GM19099 (cell line): ENCODE measurements around the gene SFXN1.

Experiments used
- POLR2A ChIP-seq: IDR thresholded peaks from 3 replicates; pipeline ENCODE4 v1.6.1; 2011; ENCODE audit warnings: low read depth; ENCODE audit not compliant: insufficient read length; ENCODE audit errors: extremely low read depth

SFXN1 gene

DNA sequence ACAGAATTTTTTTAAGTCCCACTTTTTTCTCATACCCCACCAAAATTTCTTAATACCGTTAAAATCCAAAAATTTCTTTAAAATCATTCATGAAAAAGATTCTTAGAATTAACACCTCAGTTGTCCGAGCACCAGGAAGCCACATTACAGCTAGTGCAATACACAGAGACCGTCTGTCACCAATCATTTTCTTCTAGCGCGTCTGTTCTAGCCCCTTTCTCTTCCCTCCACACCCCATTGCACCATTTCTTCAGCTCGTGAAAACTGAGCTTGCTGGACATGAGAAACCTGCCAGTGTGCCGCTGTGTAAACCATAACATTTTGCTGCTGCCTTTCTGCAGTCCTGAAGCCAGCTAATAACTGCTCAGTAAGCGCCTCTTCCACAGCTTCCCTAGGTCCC lies 5.0 kb downstream of the SFXN1 start:
- no peak for TF ChIP-seq POLR2A

DNA sequence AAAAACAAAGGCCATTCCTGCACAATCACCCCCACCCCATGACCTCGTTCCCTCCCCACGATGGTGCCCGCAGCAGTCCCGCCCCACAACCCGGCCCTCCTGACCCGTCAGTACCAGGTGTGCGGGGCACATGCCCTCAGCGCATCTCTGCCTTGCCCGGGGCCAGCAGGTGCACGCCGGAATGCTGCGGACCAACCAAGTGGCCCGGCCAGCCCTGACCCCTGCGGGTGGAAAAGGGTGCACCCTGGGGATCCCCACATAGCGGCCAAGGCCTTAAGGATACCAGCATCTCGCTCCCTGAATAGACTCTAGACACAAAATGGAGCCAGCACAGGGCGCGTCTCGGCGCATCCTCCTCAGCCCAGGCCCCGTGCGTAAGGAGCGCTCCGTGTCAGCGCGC lies 6.0 kb downstream of the SFXN1 start:
- no peak for TF ChIP-seq POLR2A

DNA sequence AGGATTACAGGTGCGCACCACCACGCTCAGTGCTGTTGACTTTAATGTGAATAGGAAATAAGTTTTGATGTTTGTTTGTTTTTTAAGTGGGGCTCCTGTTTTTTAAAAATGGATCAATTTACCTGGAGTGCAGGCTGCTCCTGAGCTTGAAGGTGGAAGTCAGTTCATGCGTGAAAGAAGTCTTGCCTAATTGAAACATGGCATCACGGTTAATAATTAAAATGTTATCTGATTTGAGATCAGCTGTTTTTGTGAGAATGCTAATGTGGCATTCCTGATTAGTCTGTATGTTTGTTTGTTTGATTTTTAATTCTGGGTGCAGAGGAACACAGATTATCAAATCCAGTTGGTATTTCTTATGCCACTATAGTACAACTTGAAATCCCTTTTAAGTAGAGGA lies 6.5 kb downstream of the SFXN1 start:
- no peak for TF ChIP-seq POLR2A

DNA sequence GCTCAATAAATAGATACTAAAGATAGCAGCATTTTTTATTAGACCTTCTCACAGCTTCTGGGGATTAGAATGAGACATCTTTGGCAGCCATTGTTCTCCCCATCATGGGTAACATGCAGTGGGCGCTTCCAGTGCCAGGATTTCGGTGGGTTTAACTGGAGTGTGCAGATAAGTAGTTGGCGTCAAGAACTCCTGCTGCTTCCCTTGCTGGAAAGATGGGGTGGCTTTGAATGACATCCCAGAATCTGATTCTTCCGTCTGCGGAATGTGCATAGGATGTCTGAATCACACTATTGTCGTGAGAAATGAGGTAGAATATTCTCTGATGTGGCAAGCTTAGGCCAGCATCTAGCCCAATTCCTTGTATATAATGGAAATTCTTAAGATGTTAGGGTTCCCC lies 7.3 kb downstream of the SFXN1 start:
- no peak for TF ChIP-seq POLR2A

DNA sequence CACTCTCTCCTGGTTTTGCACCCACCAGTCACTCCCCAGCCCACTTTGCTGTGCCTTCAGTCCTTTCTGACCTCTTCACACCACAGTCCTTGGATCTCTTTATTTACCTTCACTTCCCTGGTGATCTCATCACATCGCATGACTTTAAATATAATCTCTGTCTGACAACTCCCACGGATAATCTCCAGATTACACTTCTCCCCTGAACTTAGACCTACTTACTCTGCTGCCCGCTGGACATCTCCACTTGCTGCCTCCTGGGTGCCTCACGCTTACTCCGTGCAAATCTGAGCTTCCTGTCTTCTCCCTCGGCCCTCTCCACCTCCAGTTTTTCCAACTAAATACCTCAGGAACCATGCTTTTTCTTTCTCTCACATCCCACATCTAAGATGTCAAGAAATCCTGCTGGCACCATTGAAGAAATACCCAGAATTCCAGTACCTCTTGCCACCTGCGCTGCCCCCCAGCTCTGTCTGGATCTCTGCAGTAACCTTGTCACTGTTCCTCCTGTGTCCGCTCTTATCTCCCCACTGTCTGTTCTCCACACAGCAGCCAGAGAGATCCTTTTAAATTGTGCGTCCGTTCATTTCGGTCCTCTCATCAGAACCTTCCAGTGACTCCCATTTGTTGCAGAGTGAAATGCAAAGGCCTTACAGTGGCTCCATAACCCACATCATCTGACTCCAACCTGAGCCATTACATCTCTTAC lies 9.3 kb downstream of the SFXN1 start:
- no peak for TF ChIP-seq POLR2A

DNA sequence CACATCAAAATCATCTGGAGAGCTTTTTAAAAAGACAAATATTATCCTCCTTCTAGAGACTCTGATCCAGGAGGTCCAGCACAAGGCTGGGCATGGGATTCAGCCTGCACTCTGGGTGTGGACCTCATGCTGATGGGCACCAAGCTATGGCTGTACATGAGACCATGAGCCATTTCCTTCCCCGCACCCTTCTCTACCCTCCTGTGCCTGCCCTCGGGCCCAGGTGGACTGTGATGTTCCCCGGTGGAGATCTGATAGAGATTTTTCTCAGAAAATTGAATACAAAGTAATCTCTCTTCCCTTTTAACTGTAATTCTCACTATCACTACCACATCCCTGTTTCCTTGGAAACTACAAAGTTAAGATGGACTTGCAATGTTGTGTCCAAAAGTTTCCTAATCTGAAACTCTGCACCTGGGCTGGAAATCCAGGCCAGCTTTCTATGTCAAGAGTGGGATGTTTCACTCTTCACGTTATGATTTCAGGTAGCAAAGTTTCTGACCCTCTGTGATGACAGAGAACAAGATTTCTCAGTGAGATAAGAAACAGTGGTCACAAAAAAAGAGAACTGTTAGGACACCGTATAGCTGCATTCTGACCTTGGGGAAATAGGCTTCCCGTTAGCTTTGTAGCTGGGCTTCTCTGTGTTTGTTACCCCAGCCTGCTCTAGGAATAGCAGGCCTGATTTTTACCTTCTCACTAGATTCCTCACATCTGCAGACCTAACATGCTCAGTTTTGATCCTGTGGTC lies 11.5 kb downstream of the SFXN1 start:
- TF ChIP-seq POLR2A, result no peak

DNA sequence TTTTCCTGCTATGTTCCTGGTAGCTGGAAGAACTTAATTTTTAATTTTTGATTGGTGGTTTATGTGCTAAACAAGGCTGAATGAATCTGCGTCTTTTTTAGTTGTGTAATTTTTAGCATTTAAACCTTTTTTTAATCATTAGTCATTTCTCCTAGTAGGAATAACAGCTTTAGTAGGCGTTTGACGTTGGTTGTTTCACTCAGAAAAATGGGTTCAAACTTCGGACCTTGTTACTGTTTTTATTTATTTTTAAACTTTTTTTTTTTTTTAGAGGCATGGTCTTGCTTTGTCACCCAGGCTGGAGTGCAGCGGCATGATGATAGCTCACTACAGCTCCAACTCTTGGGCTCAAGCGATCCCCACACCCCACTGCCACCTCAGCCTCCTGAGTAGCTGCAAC lies 12.9 kb downstream of the SFXN1 start:
- no peak for TF ChIP-seq POLR2A

DNA sequence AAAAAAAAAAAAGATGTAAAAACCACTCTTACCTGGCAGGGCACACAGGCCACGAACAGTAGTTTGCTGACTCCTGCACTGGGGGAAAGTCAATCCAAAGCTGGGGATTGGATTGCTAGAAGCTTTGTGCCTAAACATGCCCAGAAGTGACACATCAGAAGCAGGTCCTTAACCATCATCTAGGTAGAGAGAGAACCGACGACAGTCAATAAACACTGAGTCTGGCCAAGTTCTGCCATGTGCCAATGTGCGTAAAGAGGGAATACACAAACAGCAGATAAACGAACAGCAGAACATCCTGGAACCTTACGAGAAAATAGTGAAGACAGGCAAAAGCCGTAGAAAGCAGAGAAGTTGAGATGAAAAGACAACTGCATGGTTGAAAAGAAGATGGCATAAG lies 14.9 kb downstream of the SFXN1 start:
- no peak for TF ChIP-seq POLR2A

DNA sequence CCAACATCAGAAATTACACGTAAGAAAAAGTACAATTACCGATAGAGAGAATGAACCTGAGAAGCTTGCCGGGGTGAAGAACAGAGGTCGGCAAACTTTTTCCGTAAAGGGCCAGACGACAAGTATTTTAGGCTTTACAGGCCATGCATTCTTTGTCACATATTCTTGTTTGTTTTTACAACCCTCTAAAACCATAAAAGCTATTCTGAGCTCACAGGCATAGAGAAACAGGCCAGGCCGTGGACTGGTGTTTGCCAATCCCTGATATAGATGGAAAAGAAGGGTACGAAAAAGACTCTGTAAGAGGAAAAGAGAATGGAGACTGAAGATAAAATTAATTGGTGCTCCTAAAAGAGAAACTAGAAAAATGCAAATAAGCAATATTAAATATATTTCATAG lies 15.4 kb downstream of the SFXN1 start:
- no peak for TF ChIP-seq POLR2A

DNA sequence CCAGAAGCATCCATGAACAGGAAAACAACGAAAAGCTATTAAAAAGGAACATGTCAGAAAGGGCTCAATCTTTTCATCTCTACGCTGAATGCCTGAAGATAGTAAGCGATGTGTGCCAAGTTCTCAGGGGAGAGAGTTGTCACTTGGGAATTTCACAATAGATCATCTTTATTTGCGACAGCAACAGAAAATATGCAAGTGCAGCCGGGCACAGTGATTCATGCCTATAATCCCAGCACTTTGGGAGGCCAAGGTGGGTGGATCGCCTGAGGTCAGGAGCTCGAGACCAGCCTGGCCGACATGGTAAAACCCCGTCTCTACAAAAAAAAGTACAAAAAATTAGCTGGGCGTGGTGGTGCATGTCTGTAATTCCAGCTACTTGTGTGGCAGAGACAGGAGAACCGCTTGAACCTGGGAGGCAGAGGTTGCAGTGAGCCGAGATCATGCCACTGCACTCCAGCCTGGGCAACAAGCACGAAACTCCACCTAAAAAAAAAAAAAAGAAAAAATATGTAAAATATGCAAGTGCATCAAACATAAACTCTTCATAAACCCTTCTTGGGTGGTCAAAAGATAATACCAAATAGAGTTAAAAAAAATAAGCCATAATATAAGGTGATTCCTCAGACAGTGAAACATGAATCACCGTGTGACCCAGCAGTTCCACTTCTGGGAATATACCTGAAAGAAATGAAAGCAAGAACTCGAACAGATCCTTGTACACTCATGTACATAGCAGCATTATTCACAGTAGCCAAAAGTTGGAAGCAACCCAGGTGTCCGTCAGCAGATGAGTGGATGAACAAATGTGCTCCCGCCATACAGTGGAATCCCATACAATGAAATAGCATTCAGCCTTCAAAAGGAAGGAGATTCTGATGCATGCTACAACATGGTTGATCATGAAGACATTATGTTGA lies 16.2 kb downstream of the SFXN1 start:
- TF ChIP-seq POLR2A, result no peak

DNA sequence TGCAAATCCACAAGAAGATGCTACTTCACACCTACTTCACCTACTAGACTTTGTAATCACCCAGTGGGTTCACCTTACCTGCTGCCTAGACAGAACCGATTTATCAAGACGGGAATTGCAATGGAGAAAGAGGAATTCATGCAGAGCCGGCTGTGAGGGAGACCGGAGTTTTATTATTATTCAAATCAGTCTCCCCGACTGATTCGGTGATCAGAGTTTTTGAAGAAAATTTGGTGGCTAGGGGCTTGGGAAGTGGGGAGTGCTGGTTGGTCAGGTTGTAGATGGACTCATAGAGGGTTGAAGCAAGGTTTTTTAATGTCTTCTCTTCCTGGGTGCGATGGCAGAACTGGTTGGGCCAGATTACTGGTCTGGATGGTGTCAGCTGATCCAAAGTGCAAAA lies 23.4 kb downstream of the SFXN1 start:
- no peak for TF ChIP-seq POLR2A

DNA sequence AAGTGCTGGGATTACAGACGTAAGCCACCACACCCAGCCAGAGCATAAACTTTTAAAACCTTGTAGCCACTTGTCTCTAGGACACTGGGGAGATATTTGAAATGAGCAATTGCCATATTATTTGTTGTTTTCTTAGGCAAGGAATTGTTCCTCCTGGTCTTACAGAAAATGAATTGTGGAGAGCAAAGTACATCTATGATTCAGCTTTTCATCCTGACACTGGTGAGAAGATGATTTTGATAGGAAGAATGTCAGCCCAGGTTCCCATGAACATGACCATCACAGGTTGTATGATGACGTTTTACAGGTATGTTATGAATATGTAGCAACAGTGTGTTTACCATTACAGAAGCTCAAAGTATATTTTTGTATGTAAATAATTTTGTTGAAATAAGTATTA lies 30.5 kb downstream of the SFXN1 start:
- no peak for TF ChIP-seq POLR2A

DNA sequence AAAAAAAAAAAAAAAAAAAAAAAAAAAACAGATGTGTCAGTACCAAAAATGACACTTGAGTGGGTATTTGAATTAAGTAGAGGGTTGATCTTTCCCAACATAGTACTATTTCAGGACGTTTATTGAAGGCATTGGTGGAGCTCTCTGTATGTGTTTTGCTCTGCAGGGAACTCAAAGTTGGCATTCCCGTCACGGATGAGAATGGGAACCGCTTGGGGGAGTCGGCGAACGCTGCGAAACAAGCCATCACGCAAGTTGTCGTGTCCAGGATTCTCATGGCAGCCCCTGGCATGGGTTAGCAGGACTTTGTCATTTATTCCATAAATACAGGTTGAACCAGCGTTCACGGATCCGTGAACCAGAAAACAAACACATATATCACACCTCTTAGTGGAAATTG lies 34.9 kb downstream of the SFXN1 start:
- TF ChIP-seq POLR2A, result no peak

DNA sequence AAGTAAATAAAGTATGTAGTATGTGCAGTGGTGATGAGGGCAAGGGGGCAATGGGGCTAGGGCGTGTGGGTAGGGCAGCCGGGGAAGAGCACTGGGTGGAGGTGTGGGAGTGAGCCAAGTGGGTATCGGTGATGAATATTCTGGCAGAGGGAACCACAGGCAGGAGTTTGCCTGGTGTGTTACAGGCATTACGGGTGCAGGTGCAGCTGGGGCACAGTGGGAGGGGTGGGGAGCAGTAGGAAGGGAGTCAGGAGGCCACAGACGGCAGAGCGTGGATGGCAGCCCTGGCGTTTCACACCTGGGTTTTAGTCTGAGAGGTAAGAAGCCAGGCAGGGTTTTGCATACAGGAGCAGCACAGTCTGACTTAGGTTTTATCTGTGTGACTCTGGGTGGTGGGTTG lies 35.4 kb downstream of the SFXN1 start:
- no peak for TF ChIP-seq POLR2A
